ENCODE results near the gene TLX1. TPM values are rescaled to one million over a fixed set of nuclear protein-coding genes. Genes with fewer than 3 reads are reported as not detected.

Gene TLX1
- total RNA-seq, 1 experiment from 2014 or later = not detected

GRCh38 chr10:101155896-101156295 is 24.8 kb downstream of the TLX1 start:
- ChIA-PET CTCF (interaction anchor here (0.8 to 6.0 kb wide), 7 partner anchors 14 to 625 kb away, joined by 3 to 60 read pairs (median 4); no protein-coding TSS in a partner anchor), POLR2A (interaction anchor here (0.9 kb wide), 1 partner anchor 113 kb away, joined by 3 read pairs; no protein-coding TSS in a partner anchor)
- DNase-seq (ENCODE audit: unreplicated experiment) = no peak
- intact Hi-C loops (cut with micrococcal nuclease) = no loop called here
- H3K4me1 Mint-ChIP-seq (ENCODE audit: insufficient read depth, unreplicated experiment) = peaks cover 9% of the 10 kb centered on the region
- H3K9me3 Mint-ChIP-seq (ENCODE audit: unreplicated experiment) = no peaks in the 10 kb centered on the region
- no peak for TF ChIP-seq CTCF (IDR thresholded peaks at IDR 0.05; ENCODE audit: unreplicated experiment)
- no peak overlapping the region for H3K4me3 Mint-ChIP-seq (ENCODE audit: unreplicated experiment)
- peaks cover 37% of the 10 kb centered on the region for H3K27me3 Mint-ChIP-seq (ENCODE audit: insufficient read depth, unreplicated experiment)
- H3K27ac Mint-ChIP-seq (ENCODE audit: low read depth, unreplicated experiment) = no peak overlapping the region
- BruUV-seq (replicated peaks) = no TSS peak
- no peaks in the 10 kb centered on the region for H3K36me3 Mint-ChIP-seq (ENCODE audit: insufficient read depth, unreplicated experiment)

DNA sequence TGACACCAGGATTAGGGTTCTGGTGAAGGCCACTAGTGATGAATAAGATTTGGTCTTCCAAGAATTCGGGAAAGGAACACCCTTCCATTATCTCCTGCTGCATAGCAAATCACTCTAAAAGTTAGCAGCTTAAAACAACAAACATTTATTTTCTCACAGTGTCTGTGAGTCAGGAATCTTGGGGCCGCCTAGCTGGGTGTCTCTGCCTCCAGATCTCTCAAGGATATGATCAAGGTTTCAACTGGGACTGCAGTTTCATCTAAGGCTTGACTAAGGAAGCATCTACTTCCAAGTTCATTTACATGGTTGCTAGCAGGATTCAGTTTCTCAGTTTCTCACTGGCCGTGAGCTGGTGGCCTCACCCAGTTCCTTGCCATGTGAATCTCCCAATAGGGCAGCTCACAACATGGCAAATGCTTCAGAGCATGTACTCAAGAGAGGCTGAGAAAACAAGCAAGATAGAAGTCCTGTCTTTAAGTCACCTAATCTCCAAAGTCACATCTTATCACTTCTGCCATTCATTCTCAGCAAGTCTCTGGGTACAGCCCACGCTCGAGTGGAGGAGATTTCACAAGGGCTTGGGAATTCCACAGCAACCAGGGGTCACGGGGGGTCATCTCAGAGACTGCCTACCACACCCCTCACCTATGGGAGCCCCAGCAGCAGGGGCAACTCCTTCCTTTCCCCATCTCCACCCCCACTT is 26.8 kb downstream of the TLX1 start:
- no peak for TF ChIP-seq CTCF (IDR thresholded peaks at IDR 0.05; ENCODE audit: unreplicated experiment)
- no peak for DNase-seq (ENCODE audit: unreplicated experiment)
- ChIA-PET POLR2A (no interaction called here), CTCF (interaction anchor here (0.7 to 1.2 kb wide), 5 partner anchors 13 to 368 kb away, joined by 3 to 10 read pairs (median 3); no protein-coding TSS in a partner anchor)
- no peaks in the 10 kb centered on the region for H3K9me3 Mint-ChIP-seq (ENCODE audit: unreplicated experiment)
- no peak overlapping the region for H3K4me3 Mint-ChIP-seq (ENCODE audit: unreplicated experiment)
- H3K27me3 Mint-ChIP-seq (ENCODE audit: insufficient read depth, unreplicated experiment) = peaks cover 27% of the 10 kb centered on the region
- H3K36me3 Mint-ChIP-seq (ENCODE audit: insufficient read depth, unreplicated experiment) = no peaks in the 10 kb centered on the region
- intact Hi-C loops (cut with micrococcal nuclease) = no loop called here
- H3K4me1 Mint-ChIP-seq (ENCODE audit: insufficient read depth, unreplicated experiment) = peaks cover 19% of the 10 kb centered on the region
- H3K27ac Mint-ChIP-seq (ENCODE audit: low read depth, unreplicated experiment) = peak overlapping the region; percentile 52
- no TSS peak for BruUV-seq (replicated peaks)

GRCh38 chr10:101158459-101159058 is 27.5 kb downstream of the TLX1 start:
- CTCF ChIA-PET = interaction anchor here (0.6 to 1.0 kb wide), 2 partner anchors 16 to 51 kb away, joined by 3 read pairs; no protein-coding TSS in a partner anchor
- Mint-ChIP-seq H3K9me3 (ENCODE audit: unreplicated experiment) (no peaks in the 10 kb centered on the region), H3K36me3 (ENCODE audit: insufficient read depth, unreplicated experiment) (no peaks in the 10 kb centered on the region), H3K27me3 (ENCODE audit: insufficient read depth, unreplicated experiment) (peaks cover 29% of the 10 kb centered on the region), H3K4me1 (ENCODE audit: insufficient read depth, unreplicated experiment) (peaks cover 19% of the 10 kb centered on the region), H3K4me3 (ENCODE audit: unreplicated experiment) (no peak overlapping the region), H3K27ac (ENCODE audit: low read depth, unreplicated experiment) (peak overlapping the region; percentile 52)
- DNase-seq (ENCODE audit: unreplicated experiment) = no peak
- POLR2A ChIA-PET = no interaction called here
- no peak for TF ChIP-seq CTCF (IDR thresholded peaks at IDR 0.05; ENCODE audit: unreplicated experiment)
- intact Hi-C loops (cut with micrococcal nuclease) = no loop called here
- BruUV-seq (replicated peaks) = no TSS peak

All from MCF 10A (cell line).